ENCODE results near the gene TTC22. TPM values are rescaled to one million over a fixed set of nuclear protein-coding genes. Genes with fewer than 3 reads are reported as not detected.

Gene TTC22
- total RNA-seq, 1 donor from 2014 or later = 6.0 TPM

GRCh38 chr1:54808443-54809207 is 7.5 kb upstream of the TTC22 start:
- intact Hi-C loops (cut with micrococcal nuclease) = no loop called here
- H3K9me3 Mint-ChIP-seq = no peaks in the 10 kb centered on the region
- H3K36me3 Mint-ChIP-seq (ENCODE audit: low read depth) = no peaks in the 10 kb centered on the region
- H3K27me3 Mint-ChIP-seq = peaks cover 2% of the 10 kb centered on the region
- DNase-seq = no peak
- H3K4me3 Mint-ChIP-seq = no peak overlapping the region
- H3K4me1 Mint-ChIP-seq = no peaks in the 10 kb centered on the region
- ChIA-PET POLR2A (no interaction called here), CTCF (interaction anchor here (1.6 kb wide), 1 partner anchor 948 kb away, joined by 4 read pairs; no protein-coding TSS in a partner anchor)
- no peak for TF ChIP-seq CTCF (IDR thresholded peaks at IDR 0.05)
- H3K27ac Mint-ChIP-seq = no peak overlapping the region
- no peak for ATAC-seq (ENCODE audit: low read depth)

GRCh38 chr1:54807756-54808155 is 6.6 kb upstream of the TTC22 start:
- POLR2A ChIA-PET = no interaction called here
- intact Hi-C loops (cut with micrococcal nuclease) = no loop called here
- ATAC-seq (ENCODE audit: low read depth) (no peak), DNase-seq (no peak)
- Mint-ChIP-seq H3K27me3 (peaks cover 2% of the 10 kb centered on the region), H3K4me3 (no peak overlapping the region), H3K27ac (no peak overlapping the region), H3K9me3 (no peaks in the 10 kb centered on the region), H3K4me1 (no peaks in the 10 kb centered on the region), H3K36me3 (ENCODE audit: low read depth) (no peaks in the 10 kb centered on the region)
- no peak for TF ChIP-seq CTCF (IDR thresholded peaks at IDR 0.05)
- CTCF ChIA-PET = no interaction called here

DNA sequence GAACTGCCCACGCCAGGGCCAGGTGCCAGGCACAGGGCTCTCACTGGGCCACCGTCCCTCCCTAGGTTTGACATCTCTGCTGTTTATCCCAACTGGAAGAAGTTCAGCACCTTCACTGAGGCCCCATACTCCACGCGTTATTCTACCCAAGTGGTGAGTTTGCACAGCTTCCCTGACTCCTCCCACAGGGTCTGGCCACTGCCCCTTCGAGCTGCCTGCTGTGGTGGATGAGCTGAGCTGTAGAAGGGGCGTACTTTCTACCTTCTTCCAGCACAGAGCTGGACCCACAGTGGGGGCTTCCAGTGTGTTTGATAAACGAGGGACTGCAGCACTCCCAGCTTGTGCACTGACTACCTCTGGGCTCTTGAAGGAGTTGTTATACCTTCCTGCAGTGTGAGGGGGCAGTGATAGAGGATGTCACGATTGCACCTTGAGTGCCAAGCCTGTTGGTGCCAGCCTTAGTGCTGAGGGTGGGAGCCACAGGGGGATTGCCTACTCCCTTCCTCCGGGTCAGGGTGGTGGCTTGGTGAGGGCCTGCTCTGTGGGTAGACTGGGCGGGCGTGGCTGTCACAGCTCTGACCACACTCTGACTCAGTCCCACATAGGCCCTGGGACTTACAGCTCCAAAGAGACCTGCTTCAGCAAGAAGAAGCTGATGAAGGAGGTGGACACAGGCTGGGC is 5.9 kb upstream of the TTC22 start:
- ATAC-seq (ENCODE audit: low read depth) (no peak), DNase-seq (no peak)
- no peak overlapping the region for H3K27ac Mint-ChIP-seq
- no peaks in the 10 kb centered on the region for H3K9me3 Mint-ChIP-seq
- ChIA-PET CTCF (no interaction called here), POLR2A (no interaction called here)
- intact Hi-C loops (cut with micrococcal nuclease) = no loop called here
- no peaks in the 10 kb centered on the region for H3K4me1 Mint-ChIP-seq
- H3K36me3 Mint-ChIP-seq (ENCODE audit: low read depth) = no peaks in the 10 kb centered on the region
- no peak for TF ChIP-seq CTCF (IDR thresholded peaks at IDR 0.05)
- H3K4me3 Mint-ChIP-seq = no peak overlapping the region
- H3K27me3 Mint-ChIP-seq = no peaks in the 10 kb centered on the region

GRCh38 chr1:54805981-54806381 is 4.9 kb upstream of the TTC22 start:
- ChIA-PET POLR2A (interaction anchor here (0.6 kb wide), 1 partner anchor 967 kb away, joined by 4 read pairs; no protein-coding TSS in a partner anchor), CTCF (no interaction called here)
- Mint-ChIP-seq H3K36me3 (ENCODE audit: low read depth) (no peaks in the 10 kb centered on the region), H3K4me1 (peaks cover 8% of the 10 kb centered on the region), H3K27me3 (no peaks in the 10 kb centered on the region), H3K27ac (no peak overlapping the region), H3K9me3 (no peaks in the 10 kb centered on the region), H3K4me3 (no peak overlapping the region)
- no peak for TF ChIP-seq CTCF (IDR thresholded peaks at IDR 0.05)
- intact Hi-C loops (cut with micrococcal nuclease) = no loop called here
- ATAC-seq (ENCODE audit: low read depth) (no peak), DNase-seq (no peak)

- no peak for ATAC-seq (ENCODE audit: low read depth)
- intact Hi-C loops (cut with micrococcal nuclease) = no loop called here
- no peak for DNase-seq
- no peaks in the 10 kb centered on the region for H3K27me3 Mint-ChIP-seq
- H3K4me3 Mint-ChIP-seq = no peak overlapping the region
- CTCF ChIA-PET = no interaction called here
- POLR2A ChIA-PET = no interaction called here
- no peak overlapping the region for H3K27ac Mint-ChIP-seq
- TF ChIP-seq CTCF (IDR thresholded peaks at IDR 0.05) = no peak
- no peaks in the 10 kb centered on the region for H3K36me3 Mint-ChIP-seq (ENCODE audit: low read depth)
- peaks cover 8% of the 10 kb centered on the region for H3K4me1 Mint-ChIP-seq
- no peaks in the 10 kb centered on the region for H3K9me3 Mint-ChIP-seq
Measured at GRCh38 chr1:54805466-54805865, 4.3 kb upstream of the TTC22 start.
